ENCODE data around the gene YBEY. TPM values are rescaled to one million over a fixed set of nuclear protein-coding genes. Genes with fewer than 3 reads are reported as not detected.

YBEY gene
- total RNA-seq, 2 donors from 2014 or later: 19.6 to 23.3 TPM

DNA sequence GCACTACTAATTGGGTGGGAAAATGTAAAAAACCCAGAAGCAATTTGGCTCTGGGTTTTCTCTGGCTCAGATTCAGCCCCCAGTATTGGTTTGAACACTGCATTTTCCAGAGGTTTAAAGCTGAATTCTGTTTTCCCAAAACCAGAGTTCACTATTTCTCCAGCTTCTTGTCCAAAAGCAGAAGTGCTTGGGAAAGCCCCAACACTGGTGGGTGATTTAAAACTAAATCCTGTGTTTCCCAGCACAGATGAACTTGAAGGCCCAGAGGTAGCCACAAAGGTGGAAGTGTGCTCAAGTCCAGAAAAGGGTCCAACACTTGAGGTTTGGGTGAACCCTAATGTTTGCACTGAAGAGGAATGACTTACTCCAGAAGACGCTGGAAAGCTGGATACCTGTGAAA, 1.4 kb upstream of the YBEY start:
- Mint-ChIP-seq H3K4me1 (peaks cover 24% of the 10 kb centered on the region), H3K36me3 (ENCODE audit: low read depth) (peaks cover 42% of the 10 kb centered on the region), H3K27ac (peak overlapping the region; percentile 2), H3K9me3 (no peaks in the 10 kb centered on the region), H3K27me3 (ENCODE audit: insufficient read depth) (no peaks in the 10 kb centered on the region), H3K4me3 (peak overlapping the region; percentile 76)
- no peak for DNase-seq
- Histone ChIP-seq H3K9ac (ENCODE audit: extremely low read depth, low read length, poor library complexity, severe bottlenecking) (peak overlapping the region; percentile 91), H3K9me3 (ENCODE audit: control insufficient read depth, low read length) (peaks cover 5% of the 10 kb centered on the region), H3K27me3 (ENCODE audit: control insufficient read depth, insufficient read depth, low read length, poor library complexity, severe bottlenecking) (no peaks in the 10 kb centered on the region), H3K4me1 (ENCODE audit: control insufficient read depth, insufficient read depth, low read length) (no peaks in the 10 kb centered on the region), H3K27ac (ENCODE audit: low read depth, low read length) (no peak overlapping the region), H3K36me3 (ENCODE audit: control insufficient read depth, insufficient read depth, low read length) (peaks cover 47% of the 10 kb centered on the region), H3K4me3 (ENCODE audit: low read length) (peak overlapping the region; percentile 85)
- no peak for TF ChIP-seq CTCF (conservative IDR thresholded peaks at IDR 0.05)
- WGBS, 2 experiments (ENCODE audit: insufficient coverage in 1 of 2, insufficient read length in 1 of 2): 93 to 95% methylated on average over 1 of the region's 1 CpG

GRCh38 chr21:46285206-46285661, 908 bp upstream of the YBEY start, which contains the start of gene MCM3AP:
TSS of gene MCM3AP (minus strand) at chr21:46285611. CDS start at chr21:46285286, 325 bp downstream.
- H3K4me3 Mint-ChIP-seq: peak within 1 kb of the TSS; percentile 76
- peak within 1 kb of the TSS; percentile 85 for H3K4me3 ChIP-seq (ENCODE audit: low read length)
- WGBS, 2 experiments (ENCODE audit: insufficient coverage in 1 of 2, insufficient read length in 1 of 2): 53 to 56% methylated on average over 6 of the region's 6 CpGs
- H3K27ac Mint-ChIP-seq: peak within 1 kb of the TSS; percentile 93
- no peaks in the 10 kb centered on the region for H3K27me3 Mint-ChIP-seq (ENCODE audit: insufficient read depth)
- peaks cover 26% of the 10 kb centered on the region for H3K4me1 Mint-ChIP-seq
- no peaks in the 10 kb centered on the region for H3K27me3 ChIP-seq (ENCODE audit: control insufficient read depth, insufficient read depth, low read length, poor library complexity, severe bottlenecking)
- H3K9me3 Mint-ChIP-seq: no peaks in the 10 kb centered on the region
- no peak for DNase-seq
- peak within 1 kb of the TSS; percentile 91 for H3K9ac ChIP-seq (ENCODE audit: extremely low read depth, low read length, poor library complexity, severe bottlenecking)
- peaks cover 38% of the 10 kb centered on the region for H3K36me3 Mint-ChIP-seq (ENCODE audit: low read depth)
- no peak for TF ChIP-seq CTCF (conservative IDR thresholded peaks at IDR 0.05)
- H3K27ac ChIP-seq (ENCODE audit: low read depth, low read length): peak within 1 kb of the TSS; percentile 85
- H3K36me3 ChIP-seq (ENCODE audit: control insufficient read depth, insufficient read depth, low read length): peaks cover 43% of the 10 kb centered on the region
- no peaks in the 10 kb centered on the region for H3K4me1 ChIP-seq (ENCODE audit: control insufficient read depth, insufficient read depth, low read length)
- peaks cover 5% of the 10 kb centered on the region for H3K9me3 ChIP-seq (ENCODE audit: control insufficient read depth, low read length)

- Histone ChIP-seq H3K36me3 (ENCODE audit: control insufficient read depth, insufficient read depth, low read length) (peaks cover 40% of the 10 kb centered on the region), H3K4me1 (ENCODE audit: control insufficient read depth, insufficient read depth, low read length) (no peaks in the 10 kb centered on the region), H3K9ac (ENCODE audit: extremely low read depth, low read length, poor library complexity, severe bottlenecking) (peak overlapping the region; percentile 91), H3K4me3 (ENCODE audit: low read length) (peak overlapping the region; percentile 85), H3K27me3 (ENCODE audit: control insufficient read depth, insufficient read depth, low read length, poor library complexity, severe bottlenecking) (no peaks in the 10 kb centered on the region), H3K27ac (ENCODE audit: low read depth, low read length) (peak overlapping the region; percentile 85), H3K9me3 (ENCODE audit: control insufficient read depth, low read length) (peaks cover 10% of the 10 kb centered on the region)
- peaks cover under 1% of the 10 kb centered on the region for H3K9me3 Mint-ChIP-seq
- no peaks in the 10 kb centered on the region for H3K27me3 Mint-ChIP-seq (ENCODE audit: insufficient read depth)
- WGBS, 2 experiments (ENCODE audit: insufficient coverage in 1 of 2, insufficient read length in 1 of 2): 0% methylated on average over 8 to 16 of the region's 16 CpGs
- H3K27ac Mint-ChIP-seq: peak overlapping the region; percentile 93
- H3K4me3 Mint-ChIP-seq: peak overlapping the region; percentile 76
- no peak for DNase-seq
- TF ChIP-seq CTCF (conservative IDR thresholded peaks at IDR 0.05): no peak
- H3K4me1 Mint-ChIP-seq: peaks cover 30% of the 10 kb centered on the region
- peaks cover 35% of the 10 kb centered on the region for H3K36me3 Mint-ChIP-seq (ENCODE audit: low read depth)
Measured at GRCh38 chr21:46286648-46287002, 483 bp downstream of the YBEY start.

Measured in endodermal cell (in vitro differentiated cells).